ENCODE data around the gene C1orf21.

Gene C1orf21

GRCh38 chr1:184665360-184665759 lies 278.5 kb downstream of the C1orf21 start:
- DNase-seq, result no peak

- no peak for DNase-seq
Observed at GRCh38 chr1:184669391-184669790, 282.6 kb downstream of the C1orf21 start.

GRCh38 chr1:184672013-184672726 lies 285.3 kb downstream of the C1orf21 start:
- DNase-seq, result no peak

GRCh38 chr1:184673305-184673704 lies 286.5 kb downstream of the C1orf21 start:
- no peak for DNase-seq

GRCh38 chr1:184677344-184677743 lies 290.5 kb downstream of the C1orf21 start:
- no peak for DNase-seq

All from NCI-H1105 treated with DMSO at 0.1 percent for 48 hours (cell line).